ENCODE results near the gene MKRN2OS. TPM values are rescaled to one million over a fixed set of nuclear protein-coding genes. Genes with fewer than 3 reads are reported as not detected.

MKRN2OS gene
- polyA plus RNA-seq, 1 donor (not counting 4 experiments of a cell fraction or from before 2014, with no cell fraction given): 4.0 TPM

DNA sequence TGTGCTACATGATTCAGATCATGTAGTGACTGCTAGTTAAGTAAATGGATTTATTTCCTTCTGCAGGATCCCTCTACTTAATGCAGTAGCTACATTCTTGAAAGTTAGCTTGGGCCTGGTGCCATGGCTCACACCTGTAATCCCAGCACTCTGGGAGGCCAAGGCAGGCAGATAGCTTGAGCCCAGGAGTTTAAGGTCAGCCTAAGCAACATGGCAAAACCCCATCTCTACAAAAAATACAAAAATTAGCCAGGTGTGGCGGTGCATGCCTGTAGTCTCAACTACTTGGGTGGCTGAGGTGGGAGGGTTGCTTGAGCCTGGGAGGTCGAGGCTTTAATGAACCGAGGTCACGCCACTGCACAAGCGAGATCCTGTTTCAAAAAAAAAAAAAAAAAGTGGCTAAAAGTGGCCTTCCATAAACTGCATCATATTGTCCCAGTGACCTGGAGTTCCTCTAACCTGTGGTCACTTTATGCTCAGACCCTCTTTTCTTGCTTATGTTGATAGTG is 39.0 kb downstream of the MKRN2OS start:
- no peak overlapping the region for H3K27ac ChIP-seq (ENCODE audit: control insufficient read depth, insufficient read depth, low read length)
- no peaks in the 10 kb centered on the region for H3K79me2 ChIP-seq (ENCODE audit: control insufficient read depth, insufficient read depth, low read length)
- peaks cover 6 to 14% of the 10 kb centered on the region in 2 experiments for H3K36me3 ChIP-seq (ENCODE audit: control insufficient read depth in 2 of 2, extremely low read depth in 1 of 2, insufficient read depth in 2 of 2, low read length in 2 of 2)
- H3K4me1 ChIP-seq (ENCODE audit: control insufficient read depth, extremely low read depth, insufficient read depth, low read length): peaks cover 21% of the 10 kb centered on the region
- no peak overlapping the region for H2AFZ ChIP-seq (ENCODE audit: control insufficient read depth, low read length)
- DNase-seq (ENCODE audit: low read depth, low spot score): no peak
- H3K9me1 ChIP-seq (ENCODE audit: control insufficient read depth, extremely low read depth, insufficient read depth, low read length): peaks cover 6% of the 10 kb centered on the region
- no peaks in the 10 kb centered on the region for H3K9me3 ChIP-seq (ENCODE audit: control insufficient read depth, low read depth, low read length)
- no peak overlapping the region for H3K9ac ChIP-seq (ENCODE audit: control insufficient read depth, extremely low read depth, insufficient read depth, low read length)
- no peak overlapping the region for H3K4me2 ChIP-seq (ENCODE audit: control insufficient read depth, extremely low read depth, insufficient read depth, low read depth, low read length)
- peaks cover 2% of the 10 kb centered on the region for H4K20me1 ChIP-seq (ENCODE audit: control insufficient read depth, extremely low read depth, insufficient read depth, low read length)
- H3K27me3 ChIP-seq (ENCODE audit: control insufficient read depth, extremely low read depth, insufficient read depth, low read length): no peaks in the 10 kb centered on the region
- no peak for FAIRE-seq
- no peak overlapping the region for H3K4me3 ChIP-seq (ENCODE audit: control insufficient read depth in 2 of 3, extremely low read depth in 1 of 3, insufficient read depth in 2 of 3, low read depth in 1 of 3, low read length in 3 of 3)
- dilution Hi-C loops (cut with MboI; ENCODE audit: extremely low pct_ligation_motif_present, low sequenced_read_pairs): no loop called here
- TF ChIP-seq CTCF (optimal IDR thresholded peaks at IDR 0.05 in 1 of 3, IDR thresholded peaks at IDR 0.05 in 1 of 3, conservative IDR thresholded peaks at IDR 0.05 in 1 of 3; ENCODE audit: extremely low read depth in 1 of 3, insufficient read depth in 2 of 3, low read length in 3 of 3): no peak
- no peak for TF ChIP-seq EZH2 (IDR thresholded peaks at IDR 0.05; ENCODE audit: low read length)

GRCh38 chr3:12503126-12503957 is 42.0 kb downstream of the MKRN2OS start:
- peaks cover 16 to 20% of the 10 kb centered on the region in 2 experiments for H3K36me3 ChIP-seq (ENCODE audit: control insufficient read depth in 2 of 2, extremely low read depth in 1 of 2, insufficient read depth in 2 of 2, low read length in 2 of 2)
- H3K4me2 ChIP-seq (ENCODE audit: control insufficient read depth, extremely low read depth, insufficient read depth, low read depth, low read length): no peak overlapping the region
- H3K79me2 ChIP-seq (ENCODE audit: control insufficient read depth, insufficient read depth, low read length): no peaks in the 10 kb centered on the region
- FAIRE-seq (no peak), DNase-seq (ENCODE audit: low read depth, low spot score) (no peak)
- H3K4me1 ChIP-seq (ENCODE audit: control insufficient read depth, extremely low read depth, insufficient read depth, low read length): peaks cover 13% of the 10 kb centered on the region
- H3K27ac ChIP-seq (ENCODE audit: control insufficient read depth, insufficient read depth, low read length): no peak overlapping the region
- peaks cover 2% of the 10 kb centered on the region for H3K9me1 ChIP-seq (ENCODE audit: control insufficient read depth, extremely low read depth, insufficient read depth, low read length)
- H3K9ac ChIP-seq (ENCODE audit: control insufficient read depth, extremely low read depth, insufficient read depth, low read length): no peak overlapping the region
- H4K20me1 ChIP-seq (ENCODE audit: control insufficient read depth, extremely low read depth, insufficient read depth, low read length): peaks cover 2% of the 10 kb centered on the region
- no peak overlapping the region for H2AFZ ChIP-seq (ENCODE audit: control insufficient read depth, low read length)
- H3K27me3 ChIP-seq (ENCODE audit: control insufficient read depth, extremely low read depth, insufficient read depth, low read length): no peaks in the 10 kb centered on the region
- no peaks in the 10 kb centered on the region for H3K9me3 ChIP-seq (ENCODE audit: control insufficient read depth, low read depth, low read length)
- dilution Hi-C loops (cut with MboI; ENCODE audit: extremely low pct_ligation_motif_present, low sequenced_read_pairs): no loop called here
- no peak for TF ChIP-seq EZH2 (IDR thresholded peaks at IDR 0.05; ENCODE audit: low read length)
- H3K4me3 ChIP-seq (ENCODE audit: control insufficient read depth in 2 of 3, extremely low read depth in 1 of 3, insufficient read depth in 2 of 3, low read depth in 1 of 3, low read length in 3 of 3): no peak overlapping the region
